HG02759 (cell line): ENCODE measurements around the gene SECISBP2.
"Not testable (repeated sequence)": the region's sequence is repeated elsewhere in the genome, so short reads cannot be mapped to it uniquely, and the experiment has no call there.

Experiments
- ATAC-seq: cut with Tn5 transposase; IDR thresholded peaks from one replicate; pipeline ENCODE4 v1.9.1; 2021; ENCODE audit warnings: mild to moderate bottlenecking, moderate library complexity; ENCODE audit not compliant: unreplicated experiment

SECISBP2 gene

DNA sequence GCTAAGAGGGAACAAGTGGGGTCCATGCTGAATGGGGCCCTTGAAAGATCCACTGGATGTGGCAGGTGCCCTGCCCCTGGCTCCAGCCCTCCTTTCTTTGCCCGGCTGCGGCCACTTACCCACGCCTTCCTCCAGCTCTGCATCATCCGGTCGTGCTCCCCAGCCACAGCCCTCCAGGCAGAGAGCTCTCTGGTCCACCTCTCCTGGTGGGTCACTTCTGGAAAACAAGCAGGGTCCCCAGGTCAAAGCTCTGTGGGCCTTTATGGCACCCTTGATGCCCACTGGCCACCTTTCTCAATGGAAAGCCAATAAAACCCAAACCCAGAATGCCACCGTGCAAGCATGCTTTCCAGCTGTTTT is 45.0 kb downstream of the SECISBP2 start:
- ATAC-seq: no peak

DNA sequence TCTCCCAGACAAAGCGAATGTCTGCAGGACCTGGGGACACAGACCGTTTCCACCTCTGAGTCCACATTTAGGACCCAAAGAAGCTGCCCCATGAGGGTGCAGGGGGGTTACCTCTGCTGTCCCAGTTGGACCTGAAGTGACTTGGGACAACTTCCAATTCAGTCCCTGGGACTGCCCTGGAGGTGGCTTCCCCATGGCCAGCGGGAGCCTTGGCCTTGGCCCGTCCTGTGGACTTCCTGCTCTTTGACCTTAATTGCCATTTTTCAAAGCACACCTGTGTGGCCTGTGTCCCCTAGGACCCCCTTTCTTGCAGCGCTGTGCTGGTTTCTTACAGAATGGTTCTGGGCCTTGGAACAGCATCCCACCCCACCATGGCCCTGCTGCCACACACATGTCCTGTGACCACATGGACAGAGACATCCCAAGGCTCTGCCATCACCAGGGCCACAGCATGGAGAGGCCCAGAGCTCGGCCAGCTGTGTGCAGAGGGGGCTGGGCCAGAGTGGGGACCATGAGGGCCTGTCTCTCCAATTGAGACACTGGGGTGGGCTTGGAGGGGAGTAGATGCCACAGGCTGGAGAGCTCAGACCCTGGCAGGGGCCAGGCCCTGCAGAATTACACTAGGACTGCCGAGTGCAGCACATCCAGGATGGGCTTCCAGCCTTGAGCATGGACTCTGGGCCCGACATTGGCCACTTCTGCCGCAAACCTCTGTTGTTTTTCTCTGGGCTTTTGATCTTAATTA is 45.8 kb downstream of the SECISBP2 start:
- ATAC-seq: no peak

DNA sequence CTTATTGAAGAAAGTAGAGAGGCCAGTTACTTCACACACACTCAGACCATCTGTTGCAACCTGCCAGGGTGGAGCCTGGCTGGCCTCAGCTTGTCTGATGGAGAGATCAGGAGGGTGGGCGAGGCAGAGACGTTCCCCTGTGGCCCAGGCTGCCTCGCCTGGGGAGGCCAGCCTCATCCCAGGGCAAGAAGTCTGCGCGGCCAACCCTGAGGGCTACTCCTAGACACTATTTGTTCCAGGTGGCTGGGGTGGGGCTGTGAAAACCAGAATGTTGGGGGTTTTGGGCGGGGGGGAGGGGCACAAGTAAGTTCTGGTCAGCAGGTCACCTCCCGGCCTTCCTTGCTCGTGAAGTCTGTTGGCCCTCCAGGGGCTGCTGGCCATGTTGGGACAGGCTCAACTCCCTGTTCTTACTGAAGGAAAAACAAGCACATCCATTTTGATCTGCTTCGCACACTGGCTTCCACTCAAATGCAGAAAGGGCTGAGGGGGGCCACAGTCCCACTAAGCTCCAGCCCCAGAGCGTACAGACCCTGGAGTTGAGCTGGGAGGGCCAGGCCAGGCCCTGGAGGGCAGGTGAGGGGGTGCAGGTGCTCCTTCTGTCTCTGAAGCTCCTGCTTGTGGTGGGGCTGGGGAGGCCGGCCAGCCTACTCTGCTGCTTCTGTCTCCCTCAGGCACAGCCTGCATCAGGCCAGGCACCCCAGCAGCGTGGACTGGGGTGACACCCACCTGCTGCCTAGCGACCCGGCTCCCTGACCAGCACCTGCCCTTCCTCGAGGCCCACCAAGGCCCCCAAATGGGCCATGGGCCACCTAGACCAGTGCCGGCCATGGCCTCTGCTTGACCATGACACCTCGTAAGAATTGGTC is 46.6 kb downstream of the SECISBP2 start:
- no peak for ATAC-seq

DNA sequence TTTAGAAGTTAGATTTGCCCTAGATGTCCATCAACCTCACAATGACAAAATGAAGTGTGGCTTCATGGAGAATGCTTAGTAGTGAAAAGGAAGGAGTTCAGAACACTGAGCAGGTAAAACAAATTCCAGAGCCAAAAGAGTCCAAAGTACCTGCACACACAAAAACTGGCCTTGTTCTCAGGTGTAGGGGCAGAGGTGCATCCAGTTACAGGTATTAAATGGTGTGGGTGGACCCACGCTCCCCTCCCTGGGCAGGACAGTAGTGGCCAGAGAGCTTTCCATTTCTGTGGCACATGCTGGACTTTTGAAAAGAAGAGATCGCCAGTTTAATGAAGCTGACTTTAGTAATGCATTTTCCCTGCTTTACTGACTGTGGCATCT is 47.2 kb downstream of the SECISBP2 start:
- ATAC-seq: no peak

DNA sequence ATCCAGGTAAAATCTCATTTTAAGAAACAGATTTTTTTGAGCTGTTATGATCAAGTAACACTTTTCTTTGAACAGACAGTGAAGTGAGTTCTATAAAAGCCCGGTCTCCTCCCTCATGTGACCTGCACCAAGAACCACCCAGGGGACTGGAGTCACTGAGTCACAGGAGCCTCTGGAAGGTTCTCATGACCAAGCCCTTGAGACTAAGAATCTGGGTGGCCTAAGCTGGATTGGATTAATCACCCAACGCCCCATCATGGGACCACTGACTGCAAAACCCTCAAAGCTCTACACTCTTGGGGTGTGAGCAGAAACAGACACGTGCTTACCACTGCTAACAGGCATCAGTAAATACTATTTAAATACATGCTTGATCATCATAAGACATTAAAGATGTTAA is 48.4 kb downstream of the SECISBP2 start:
- ATAC-seq: no peak

DNA sequence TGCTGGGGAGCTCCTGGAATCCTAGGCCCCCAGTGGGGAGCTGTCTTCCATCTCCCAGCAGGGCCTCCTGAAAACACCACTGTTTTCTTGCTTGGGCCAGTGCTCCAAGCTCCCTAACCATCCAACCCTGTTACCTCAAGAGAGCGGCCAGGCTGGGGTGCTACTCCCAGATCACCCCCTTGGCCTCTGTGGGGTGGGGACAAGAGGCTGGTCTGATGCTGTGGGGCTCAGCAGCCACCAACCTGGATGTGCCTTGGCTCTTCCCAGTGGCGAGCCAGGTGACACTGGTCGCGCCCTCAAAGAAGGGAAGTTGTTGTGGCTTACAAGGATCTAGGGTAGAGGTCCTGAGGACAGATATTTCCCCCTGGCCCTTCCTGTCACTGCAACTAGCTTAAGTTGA is 49.0 kb downstream of the SECISBP2 start:
- ATAC-seq: no peak

DNA sequence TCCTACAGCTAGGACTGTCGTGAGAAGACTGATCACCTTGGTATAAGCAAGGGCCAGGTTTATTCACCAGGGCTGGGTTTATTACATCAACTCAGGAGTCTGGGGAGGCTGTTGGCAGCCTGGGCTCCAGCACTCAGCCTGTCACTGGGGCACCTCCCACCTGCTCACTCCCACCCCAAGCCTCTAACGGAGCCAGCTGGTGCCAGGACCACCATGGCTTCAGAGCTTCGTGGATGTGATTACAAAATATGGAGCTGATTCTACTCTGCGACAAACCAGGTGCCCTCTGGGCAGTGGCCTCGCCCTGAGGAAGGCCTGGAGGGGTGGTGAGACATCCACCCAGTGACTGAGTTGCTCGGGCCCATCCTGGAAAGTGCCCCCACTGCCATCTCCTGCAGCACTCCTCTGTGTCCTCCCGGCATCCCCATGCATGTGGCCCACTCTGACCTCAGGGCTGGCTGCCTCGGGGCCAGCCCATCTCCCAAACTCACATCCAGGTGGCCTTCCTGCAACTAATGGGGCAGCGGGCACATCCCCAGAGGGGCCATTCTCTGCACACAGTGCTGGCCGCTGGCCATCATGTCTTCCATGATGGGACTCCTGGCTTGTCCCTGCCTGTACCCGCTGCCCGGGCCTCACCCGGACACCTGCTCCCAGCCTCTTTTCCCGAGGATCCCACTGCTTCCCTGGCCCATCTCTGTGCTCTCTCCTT is 49.6 kb downstream of the SECISBP2 start:
- ATAC-seq: no peak

DNA sequence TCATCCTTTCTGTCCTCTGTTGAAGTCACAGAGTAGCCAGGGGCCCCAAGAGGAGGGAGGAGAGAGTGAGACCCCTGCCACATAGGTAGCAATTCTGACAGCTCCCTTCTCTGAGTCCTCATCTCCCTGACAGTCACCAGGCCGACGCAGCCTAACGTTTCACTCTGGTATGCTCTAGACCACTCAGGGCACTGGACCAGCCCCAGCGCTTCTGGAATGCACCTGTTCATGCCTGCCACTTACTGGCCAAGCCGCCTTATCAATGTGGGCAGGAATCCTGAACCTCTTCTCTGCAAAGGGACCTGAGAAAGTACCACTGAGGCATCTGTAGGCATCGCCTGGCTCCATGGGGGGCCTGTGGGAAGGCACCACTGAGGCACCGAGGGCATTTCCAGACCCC is 50.2 kb downstream of the SECISBP2 start:
- ATAC-seq: no peak

DNA sequence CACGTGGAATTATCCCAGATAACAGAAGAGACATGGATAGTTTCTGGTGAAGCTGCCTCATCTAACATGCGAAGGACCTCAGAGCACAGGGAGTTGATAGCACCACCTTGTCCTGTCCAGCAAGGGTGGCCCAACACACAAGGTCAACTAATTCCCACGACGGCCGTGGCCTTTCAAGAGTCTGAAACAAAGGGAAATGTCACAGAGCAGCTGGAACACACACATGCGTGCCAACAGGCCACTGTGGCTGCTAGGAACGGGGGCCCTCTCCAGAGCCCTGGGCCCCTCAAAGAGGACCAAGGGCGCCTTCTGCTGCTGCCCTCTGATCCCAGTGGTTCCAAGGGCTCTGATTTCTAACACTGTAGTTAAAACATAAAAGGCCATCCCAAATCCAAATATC is 50.7 kb downstream of the SECISBP2 start:
- ATAC-seq: no peak

DNA sequence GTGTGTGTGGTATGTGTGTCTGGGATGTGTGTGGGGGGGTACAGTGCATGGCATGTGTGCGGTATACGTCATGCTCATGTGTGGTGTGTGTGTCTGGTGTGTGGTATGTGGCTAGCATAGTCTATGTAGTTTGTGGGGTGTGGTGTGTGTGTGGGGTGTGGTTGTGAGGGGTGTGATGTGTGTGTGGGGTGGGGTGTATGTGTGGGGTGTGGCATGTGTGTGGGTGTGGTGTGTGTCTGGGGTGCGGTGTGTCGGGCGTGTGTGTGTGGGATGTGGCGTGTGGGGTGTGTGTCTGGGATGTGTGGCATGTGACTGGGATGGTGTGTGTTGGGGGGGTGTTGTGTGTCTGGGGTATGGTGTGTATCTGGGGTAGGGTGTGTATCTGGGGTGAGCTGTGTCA is 52.3 kb downstream of the SECISBP2 start:
- no peak for ATAC-seq

DNA sequence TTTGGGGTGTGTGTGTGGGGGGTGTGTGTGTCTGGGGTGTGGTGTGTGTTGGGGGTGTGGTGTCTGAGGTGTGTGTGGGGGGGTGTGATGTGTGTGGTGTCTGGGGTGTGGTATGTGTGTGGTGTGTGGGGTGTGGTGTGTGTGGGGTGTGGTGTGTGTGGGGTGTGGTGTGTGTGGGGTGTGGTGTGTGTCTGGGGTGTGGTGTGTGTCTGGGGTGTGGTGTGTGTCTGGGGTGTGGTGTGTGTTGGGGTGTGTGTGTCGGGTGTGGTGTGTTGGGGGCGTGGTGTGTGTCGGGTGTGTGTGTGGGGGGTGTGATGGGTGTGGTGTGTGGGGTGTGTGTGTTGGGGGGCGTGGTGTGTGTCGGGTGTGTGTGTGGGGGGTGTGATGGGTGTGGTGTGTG is 53.5 kb downstream of the SECISBP2 start:
- ATAC-seq: not testable (repeated sequence)

DNA sequence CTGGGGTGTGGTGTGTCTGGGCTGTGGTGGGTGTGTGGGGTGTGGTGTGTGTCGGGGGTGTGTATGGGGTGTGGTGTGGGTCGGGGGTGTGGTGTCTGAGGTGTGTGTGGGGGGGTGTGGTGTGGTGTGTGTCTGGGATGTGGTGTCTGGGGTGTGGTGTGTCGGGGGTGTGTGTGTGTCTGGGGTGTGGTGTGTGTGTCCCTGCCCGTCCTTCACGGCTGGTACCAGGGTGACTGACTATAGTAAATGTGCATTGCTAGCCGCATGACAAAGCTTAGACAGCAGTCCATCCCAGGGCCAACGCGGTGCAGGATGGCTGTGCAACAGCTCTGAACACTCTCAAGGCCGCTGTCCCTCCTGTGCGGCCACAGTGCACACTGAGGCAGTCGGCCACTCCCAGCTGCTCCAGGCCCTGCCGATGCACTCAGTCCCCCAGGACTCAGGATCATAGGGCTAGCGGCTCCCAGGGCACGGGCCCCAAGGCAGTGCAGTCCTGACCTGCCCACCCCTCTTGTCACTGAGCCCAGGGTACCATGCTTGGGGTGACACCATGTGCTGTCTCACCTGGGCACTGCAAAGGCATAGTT is 54.0 kb downstream of the SECISBP2 start:
- no peak for ATAC-seq

DNA sequence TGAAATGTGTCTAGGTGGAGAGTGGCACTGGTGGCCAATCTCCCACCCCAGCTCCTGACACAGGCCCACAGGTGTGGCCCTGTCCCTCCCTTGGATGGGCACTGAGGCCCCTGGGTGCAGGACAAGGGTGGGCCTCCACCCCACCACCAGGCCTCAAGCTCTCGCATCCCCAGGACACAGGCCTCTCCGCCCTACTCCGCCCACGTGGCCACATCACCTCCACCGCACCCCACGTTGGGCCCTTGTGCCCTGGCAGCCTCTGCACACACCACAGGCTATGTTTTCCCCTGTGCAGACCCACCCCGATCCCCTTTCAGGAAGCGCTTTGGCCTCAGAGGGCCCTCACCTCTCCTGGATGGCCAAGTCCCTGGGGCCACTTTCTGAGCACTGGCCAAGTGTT is 54.7 kb downstream of the SECISBP2 start:
- ATAC-seq: no peak

DNA sequence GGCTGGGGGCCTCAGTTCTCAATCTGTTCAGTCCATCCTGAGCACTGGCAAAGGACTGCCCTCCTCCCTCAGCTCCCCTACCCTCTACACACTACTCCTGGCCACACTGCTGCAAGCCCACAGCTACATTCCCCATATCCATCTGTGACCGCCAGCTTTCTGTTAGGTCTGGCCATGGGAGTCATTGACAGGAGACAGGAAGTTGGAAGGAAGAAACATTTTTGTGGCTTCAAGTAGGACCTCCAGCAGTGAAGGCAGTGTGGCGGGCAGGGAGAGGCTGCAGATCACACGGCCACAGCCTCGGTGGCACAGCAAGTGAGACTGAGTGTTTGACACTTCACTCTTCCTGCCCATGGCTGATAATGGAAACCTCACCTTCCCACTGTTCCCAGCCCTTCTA is 55.9 kb downstream of the SECISBP2 start:
- ATAC-seq: no peak

DNA sequence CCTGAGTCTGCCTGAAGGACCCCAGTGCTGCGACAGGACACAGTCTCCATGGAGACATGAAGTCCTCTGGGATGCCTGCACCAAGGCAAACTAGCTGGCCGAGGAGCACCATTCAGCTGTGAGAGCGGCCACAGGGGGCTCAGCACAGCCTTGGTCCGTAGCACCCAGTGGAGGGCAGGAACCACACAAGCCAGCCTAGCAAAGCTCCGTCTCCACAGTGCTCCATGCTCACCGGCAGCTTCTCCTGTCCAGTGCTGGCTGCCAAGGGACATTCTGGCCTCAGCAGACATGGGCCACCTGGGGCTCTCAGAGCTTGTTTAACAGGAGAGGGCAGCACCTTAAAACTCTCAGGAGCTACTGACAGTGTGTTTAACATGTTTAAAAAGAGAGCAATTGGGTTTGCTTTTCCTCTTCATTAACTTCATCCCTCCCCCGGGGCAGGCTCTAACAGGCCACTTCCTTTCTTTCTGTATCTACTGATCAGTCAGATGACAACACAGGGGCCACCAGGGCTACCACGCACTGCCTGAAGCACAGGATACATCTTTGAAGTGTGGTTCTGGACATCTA is 57.0 kb downstream of the SECISBP2 start:
- peak; percentile 72 for ATAC-seq

DNA sequence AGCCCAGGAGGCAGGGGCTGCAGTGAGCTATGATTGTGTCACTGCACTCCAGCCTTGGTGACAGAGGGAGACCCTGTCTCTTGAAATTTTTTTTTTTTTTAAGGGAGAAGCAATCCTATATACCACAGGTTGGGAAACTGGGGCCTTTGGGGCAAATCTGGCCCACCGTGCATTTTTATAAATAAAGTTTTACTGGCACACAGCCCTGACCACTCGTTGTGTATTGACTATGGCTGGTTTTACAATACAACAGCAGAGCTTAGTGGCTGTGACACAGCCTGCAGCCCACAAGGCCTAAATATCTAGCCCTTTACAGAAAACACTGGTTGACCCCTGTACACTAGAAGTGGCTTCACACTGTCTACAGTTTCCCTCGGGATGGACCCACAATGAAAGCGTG is 58.0 kb downstream of the SECISBP2 start:
- ATAC-seq: no peak

DNA sequence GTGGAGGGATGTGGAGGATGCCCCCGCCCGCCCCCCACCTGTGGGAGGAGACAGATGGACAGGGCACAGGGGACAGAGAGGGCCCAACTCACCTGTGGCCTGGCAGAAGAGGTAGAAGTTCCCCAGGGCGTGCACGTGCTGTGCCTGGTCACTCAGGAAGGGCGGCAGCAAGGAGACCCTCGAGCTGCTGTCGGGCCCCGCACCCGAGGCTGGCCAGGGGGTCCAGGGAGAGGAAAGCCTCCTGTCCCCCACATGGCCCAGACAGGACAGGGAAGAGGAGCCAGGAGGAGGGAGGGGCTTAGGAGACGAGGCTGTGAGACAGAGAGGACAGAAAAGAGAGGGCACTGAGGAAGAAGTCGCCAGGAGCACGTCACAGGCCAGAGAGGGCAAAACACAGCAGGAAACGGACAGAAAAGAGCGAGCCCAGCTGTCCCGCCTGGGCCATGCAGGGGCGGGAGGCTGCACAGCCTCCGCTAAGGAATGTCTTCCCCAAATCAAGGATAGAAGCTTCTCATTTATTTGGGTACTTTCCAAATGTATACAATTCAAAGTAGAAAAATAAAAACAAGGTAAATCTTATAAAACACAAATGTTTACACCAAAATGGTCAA is 58.5 kb downstream of the SECISBP2 start:
- no peak for ATAC-seq

DNA sequence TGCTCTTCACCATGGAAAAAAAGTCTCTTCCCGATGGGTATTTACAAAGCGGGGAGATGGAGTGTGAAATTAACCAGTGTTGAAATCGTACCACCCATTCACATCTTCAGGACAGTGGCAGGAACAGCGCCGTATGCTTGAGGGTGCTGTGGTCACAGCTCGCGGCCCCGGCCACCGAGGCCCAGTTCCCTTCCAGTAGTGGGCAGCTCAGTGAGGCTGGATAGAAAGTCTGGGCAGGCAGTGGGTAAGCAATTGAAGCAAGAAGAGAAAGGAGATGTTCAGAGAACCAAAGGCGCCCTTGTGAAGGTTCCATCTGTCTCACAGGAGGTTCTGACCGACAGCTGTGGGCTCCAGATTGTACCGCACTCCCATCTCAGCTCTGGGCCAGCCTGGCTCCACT is 59.1 kb downstream of the SECISBP2 start:
- ATAC-seq: no peak

DNA sequence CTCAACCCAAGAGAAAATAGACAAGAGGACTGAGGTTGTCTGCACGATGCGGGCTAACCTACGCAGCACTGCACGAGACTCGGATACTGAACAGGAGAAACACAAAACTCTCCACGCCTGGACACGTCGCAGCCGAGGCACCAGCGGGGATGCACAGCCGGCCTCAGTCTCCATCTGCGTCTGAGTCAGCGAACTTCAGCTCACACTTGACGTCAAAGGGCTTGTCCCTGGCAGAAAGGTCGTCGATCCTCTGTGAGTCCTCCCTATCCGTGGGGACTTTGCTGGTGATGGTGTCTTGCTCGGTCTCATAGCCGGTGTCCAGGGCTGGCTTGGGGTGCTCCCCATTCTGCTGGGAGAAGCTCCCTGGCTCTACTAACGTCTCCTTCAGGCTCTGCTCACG is 60.2 kb downstream of the SECISBP2 start:
- ATAC-seq: no peak

DNA sequence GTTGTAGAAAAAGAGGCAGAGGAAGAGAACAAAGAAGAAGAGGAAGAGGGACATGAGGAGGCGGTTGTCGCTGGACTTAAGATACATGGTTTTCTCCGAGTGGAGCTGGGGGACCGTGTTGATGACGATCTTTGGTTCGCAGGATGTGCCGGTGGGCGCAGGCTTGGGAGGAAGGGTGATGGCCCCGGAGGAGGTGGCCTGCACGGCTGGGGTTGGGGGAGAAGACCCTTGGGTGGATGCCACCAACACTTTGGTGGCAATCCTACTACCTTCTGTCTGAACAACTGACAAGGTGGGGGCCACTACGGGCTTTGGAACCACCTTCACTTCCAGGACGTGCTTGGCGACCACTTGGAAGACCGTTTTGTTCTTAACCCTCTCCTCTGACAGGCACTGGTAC is 60.7 kb downstream of the SECISBP2 start:
- ATAC-seq: no peak
